HEK293T (cell line): Measurements from ENCODE around the gene CNTRL.

ENCODE experiments used
- CTCF ChIA-PET: fragments of 350-600 bp; formaldehyde crosslinking; extraction: SDS; loops from one replicate; lab custom pipeline; 2021; ENCODE audit warnings: antibody characterized with exemption, inconsistent platforms; lab: Yijun Ruan, JAX
- POLR2A ChIA-PET: fragments of 350-600 bp; formaldehyde crosslinking; extraction: SDS; loops from one replicate; lab custom pipeline; 2020; ENCODE audit warnings: antibody characterized with exemption, inconsistent platforms; lab: Yijun Ruan, JAX
- DNase-seq: peaks from one replicate; pipeline ENCODE4 v3.0.0; 2012; ENCODE audit warnings: mixed read lengths; ENCODE audit errors: extremely low spot score
- ARNT ChIP-seq: fragments of 450-650 bp; IDR thresholded peaks from 2 replicates; pipeline ENCODE4 v1.6.1; 2017; ENCODE audit warnings: mild to moderate bottlenecking
- BHLHE40 ChIP-seq: fragments of 450-650 bp; IDR thresholded peaks from 2 replicates; pipeline ENCODE4 v1.6.1; 2016; ENCODE audit warnings: mild to moderate bottlenecking, moderate library complexity, borderline replicate concordance
- CTBP1 ChIP-seq: fragments of 450-650 bp; IDR thresholded peaks from 2 replicates; pipeline ENCODE4 v1.6.1; 2016; ENCODE audit warnings: borderline replicate concordance
- ELF4 ChIP-seq: fragments of 450-650 bp; IDR thresholded peaks from 2 replicates; pipeline ENCODE4 v1.6.1; 2017; ENCODE audit warnings: antibody characterized with exemption
- FOXA1 ChIP-seq: fragments of 450-650 bp; IDR thresholded peaks from 2 replicates; pipeline ENCODE4 v1.6.1; 2016; ENCODE audit warnings: mild to moderate bottlenecking
- FOXK2 ChIP-seq: fragments of 450-650 bp; IDR thresholded peaks from 2 replicates; pipeline ENCODE4 v1.6.1; 2016; ENCODE audit warnings: mild to moderate bottlenecking
- FOXM1 ChIP-seq: fragments of 450-650 bp; IDR thresholded peaks from 2 replicates; pipeline ENCODE4 v1.6.1; 2017; ENCODE audit warnings: mild to moderate bottlenecking, borderline replicate concordance
- HDGF ChIP-seq: fragments of 450-650 bp; IDR thresholded peaks from 2 replicates; pipeline ENCODE4 v1.6.1; 2017; ENCODE audit warnings: antibody characterized with exemption, borderline replicate concordance
- L3MBTL2 ChIP-seq: fragments of 450-650 bp; conservative IDR thresholded peaks from 2 replicates; pipeline ENCODE4 v1.6.1; 2016; ENCODE audit warnings: mild to moderate bottlenecking
- LEF1 ChIP-seq: fragments of 450-650 bp; IDR thresholded peaks from 2 replicates; pipeline ENCODE4 v1.6.1; 2017; ENCODE audit warnings: mild to moderate bottlenecking, borderline replicate concordance
- NFRKB ChIP-seq: fragments of 450-650 bp; IDR thresholded peaks from 2 replicates; pipeline ENCODE4 v1.6.1; 2016; ENCODE audit warnings: mild to moderate bottlenecking, moderate library complexity
- SP1 ChIP-seq: fragments of 450-650 bp; IDR thresholded peaks from 2 replicates; pipeline ENCODE4 v1.6.1; 2017
- SUZ12 ChIP-seq: fragments of 450-650 bp; IDR thresholded peaks from 2 replicates; pipeline ENCODE4 v1.6.1; 2016; ENCODE audit warnings: mild to moderate bottlenecking
- TARDBP ChIP-seq: fragments of 450-650 bp; IDR thresholded peaks from 2 replicates; pipeline ENCODE4 v1.6.1; 2016
- ZNF384 ChIP-seq: fragments of 450-650 bp; IDR thresholded peaks from 2 replicates; pipeline ENCODE4 v1.6.1; 2016
- TF ChIP-seq, protein P1 (sequence below): fragments of 450-650 bp; IDR thresholded peaks from 2 replicates; pipeline ENCODE4 v1.6.1; 2016

CNTRL gene

DNA sequence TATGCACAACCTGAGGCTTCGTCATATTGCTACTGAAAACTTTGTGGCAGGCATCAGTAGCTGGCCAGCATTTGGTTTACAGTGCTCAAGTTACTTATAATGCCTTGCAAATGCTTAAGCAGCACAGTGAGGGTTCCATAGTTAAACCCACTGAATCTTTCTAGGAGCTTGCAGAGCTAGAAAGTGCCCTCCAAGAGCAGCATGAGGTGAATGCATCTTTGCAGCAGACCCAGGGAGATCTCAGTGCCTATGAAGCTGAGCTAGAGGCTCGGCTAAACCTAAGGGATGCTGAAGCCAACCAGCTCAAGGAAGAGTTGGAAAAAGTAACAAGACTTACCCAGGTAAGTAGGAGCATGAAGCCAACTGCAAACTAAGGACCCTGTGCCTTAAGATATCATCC lies 60.9 kb downstream of the CNTRL start:
- DNase-seq, result no peak
- ChIA-PET CTCF (interaction anchor here (0.7 kb wide), 1 partner anchor 205 kb away, joined by 3 read pairs; no protein-coding TSS in a partner anchor), POLR2A (interaction anchor here (0.6 to 1.1 kb wide), 2 partner anchors 14 to 47 kb away, joined by 4 to 5 read pairs; no protein-coding TSS in a partner anchor)
- TF ChIP-seq, protein P1, sequence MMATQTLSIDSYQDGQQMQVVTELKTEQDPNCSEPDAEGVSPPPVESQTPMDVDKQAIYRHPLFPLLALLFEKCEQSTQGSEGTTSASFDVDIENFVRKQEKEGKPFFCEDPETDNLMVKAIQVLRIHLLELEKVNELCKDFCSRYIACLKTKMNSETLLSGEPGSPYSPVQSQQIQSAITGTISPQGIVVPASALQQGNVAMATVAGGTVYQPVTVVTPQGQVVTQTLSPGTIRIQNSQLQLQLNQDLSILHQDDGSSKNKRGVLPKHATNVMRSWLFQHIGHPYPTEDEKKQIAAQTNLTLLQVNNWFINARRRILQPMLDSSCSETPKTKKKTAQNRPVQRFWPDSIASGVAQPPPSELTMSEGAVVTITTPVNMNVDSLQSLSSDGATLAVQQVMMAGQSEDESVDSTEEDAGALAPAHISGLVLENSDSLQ, result no peak
- no peak for TF ChIP-seq SP1
- TF ChIP-seq BHLHE40, result no peak
- no peak for TF ChIP-seq FOXA1
- TF ChIP-seq HDGF, result no peak
- TF ChIP-seq ZNF384, result no peak
- no peak for TF ChIP-seq NFRKB
- TF ChIP-seq ELF4, result no peak

DNA sequence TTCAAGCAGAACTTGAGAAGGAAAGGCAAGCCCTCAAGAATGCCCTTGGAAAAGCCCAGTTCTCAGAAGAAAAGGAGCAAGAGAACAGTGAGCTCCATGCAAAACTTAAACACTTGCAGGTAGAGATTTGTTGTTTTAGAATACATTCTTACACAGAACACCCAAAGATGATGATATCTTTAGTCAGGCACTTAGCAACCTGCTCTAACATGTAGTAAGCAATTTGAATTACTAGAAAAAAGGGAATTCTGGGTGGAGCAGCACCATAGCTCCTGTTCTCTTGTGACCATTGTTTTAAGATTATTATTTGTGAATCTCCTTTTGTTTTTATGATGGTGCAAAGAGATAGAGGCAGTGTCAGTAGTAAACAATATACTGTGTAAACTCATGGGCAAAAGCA lies 63.8 kb downstream of the CNTRL start:
- CTCF ChIA-PET, result no interaction called here
- no peak for TF ChIP-seq HDGF
- TF ChIP-seq BHLHE40, result no peak
- TF ChIP-seq, protein P1, result no peak
- TF ChIP-seq FOXK2, result no peak
- DNase-seq, result no peak
- POLR2A ChIA-PET, result no interaction called here

DNA sequence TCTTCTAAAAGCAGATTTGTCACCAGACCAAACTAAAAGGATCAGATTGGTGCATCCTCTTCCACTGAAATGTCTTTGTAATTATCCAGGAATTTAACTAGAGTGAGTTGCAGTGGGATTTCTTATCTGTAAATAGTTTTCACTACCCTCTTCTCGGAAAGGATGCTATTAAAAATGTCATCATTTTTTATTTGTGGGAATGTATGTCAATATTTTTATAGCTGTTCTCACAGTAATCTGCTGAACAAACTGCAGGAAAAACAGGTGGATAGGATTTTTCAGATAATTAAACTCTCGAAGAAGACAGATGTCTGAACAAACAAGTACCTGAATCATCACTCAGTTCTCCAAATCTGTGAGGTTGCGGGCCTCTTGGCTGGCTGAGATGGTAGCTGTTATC lies 64.2 kb downstream of the CNTRL start:
- CTCF ChIA-PET, result no interaction called here
- POLR2A ChIA-PET, result no interaction called here
- TF ChIP-seq ZNF384 (no peak), FOXK2 (no peak), CTBP1 (no peak), L3MBTL2 (no peak), BHLHE40 (no peak), LEF1 (no peak), HDGF (no peak), SUZ12 (no peak), ARNT (no peak), NFRKB (no peak), ELF4 (no peak), FOXM1 (no peak), FOXA1 (no peak), SP1 (no peak), TARDBP (no peak)
- TF ChIP-seq, protein P1, result no peak
- DNase-seq, result no peak

DNA sequence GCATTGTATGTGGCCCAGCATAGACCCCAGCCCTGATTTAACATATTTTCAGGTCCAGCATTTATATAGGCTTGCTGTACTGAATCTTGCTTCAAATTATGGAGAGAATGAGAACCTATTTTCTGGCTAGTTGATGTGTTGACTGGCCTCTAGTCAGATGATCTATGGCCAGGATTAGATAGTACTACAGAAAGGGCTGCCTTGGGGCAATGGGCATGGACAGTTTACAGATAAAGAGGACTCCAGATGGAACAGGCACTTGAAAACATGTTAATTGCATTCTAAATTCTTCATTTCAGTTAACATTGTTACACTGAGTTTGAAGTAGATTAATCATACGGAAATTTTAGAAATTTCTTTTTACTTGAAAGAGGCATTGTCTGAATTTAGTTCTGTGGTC lies 65.4 kb downstream of the CNTRL start:
- ChIA-PET POLR2A (no interaction called here), CTCF (interaction anchor here (0.6 kb wide), 1 partner anchor 581 kb away, joined by 10 read pairs; no protein-coding TSS in a partner anchor)
- TF ChIP-seq BHLHE40, result no peak
- TF ChIP-seq LEF1, result no peak
- no peak for TF ChIP-seq HDGF
- no peak for TF ChIP-seq L3MBTL2
- no peak for TF ChIP-seq CTBP1
- no peak for TF ChIP-seq ARNT
- no peak for TF ChIP-seq NFRKB
- TF ChIP-seq, protein P1, result no peak
- TF ChIP-seq SUZ12, result no peak
- no peak for TF ChIP-seq FOXK2
- TF ChIP-seq FOXM1, result no peak
- no peak for TF ChIP-seq SP1
- no peak for TF ChIP-seq TARDBP
- no peak for TF ChIP-seq FOXA1
- no peak for TF ChIP-seq ELF4
- no peak for TF ChIP-seq ZNF384
- DNase-seq, result no peak

DNA sequence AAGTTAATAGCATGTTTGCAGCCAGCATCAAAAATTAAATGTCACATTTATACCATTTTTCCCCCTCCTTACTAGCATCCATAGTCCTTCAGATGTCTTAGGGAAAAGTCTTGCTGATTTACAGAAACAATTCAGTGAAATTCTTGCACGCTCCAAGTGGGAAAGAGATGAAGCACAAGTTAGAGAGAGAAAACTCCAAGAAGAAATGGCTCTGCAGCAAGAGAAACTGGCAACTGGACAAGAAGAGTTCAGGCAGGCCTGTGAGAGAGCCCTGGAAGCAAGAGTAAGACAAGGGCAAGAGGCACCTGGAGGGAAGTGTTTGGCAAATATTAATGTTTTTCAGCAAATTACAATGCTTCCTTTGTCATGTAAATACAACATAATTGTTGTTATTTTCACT lies 66.6 kb downstream of the CNTRL start:
- no peak for DNase-seq
- ChIA-PET CTCF (no interaction called here), POLR2A (no interaction called here)
- TF ChIP-seq FOXM1 (no peak), L3MBTL2 (no peak), ARNT (no peak), SUZ12 (no peak)

DNA sequence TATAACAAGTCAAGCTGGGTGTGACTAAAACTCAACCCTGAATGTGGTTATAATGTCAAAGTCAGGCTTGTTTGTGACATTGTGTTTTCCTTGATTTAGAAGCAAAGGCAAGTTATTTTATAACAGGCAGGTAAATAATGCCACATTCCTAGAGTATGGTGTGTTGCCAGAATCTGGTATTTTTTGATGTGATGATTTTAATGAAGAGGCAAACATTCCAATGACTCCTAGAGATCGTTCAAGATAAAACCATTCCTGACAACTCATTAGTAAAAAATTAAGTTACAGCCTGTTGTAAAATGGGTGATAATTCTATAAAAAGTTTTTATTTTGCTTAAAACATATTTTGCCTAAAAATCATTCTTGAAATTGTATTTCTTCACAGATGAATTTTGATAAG lies 67.0 kb downstream of the CNTRL start:
- ChIA-PET POLR2A (no interaction called here), CTCF (no interaction called here)
- DNase-seq, result no peak
- TF ChIP-seq SUZ12 (no peak), ELF4 (no peak), ZNF384 (no peak), CTBP1 (no peak), NFRKB (no peak), L3MBTL2 (no peak), FOXK2 (no peak), HDGF (no peak), BHLHE40 (no peak), FOXA1 (no peak), SP1 (no peak), FOXM1 (no peak), LEF1 (no peak), TARDBP (no peak), ARNT (no peak)
- TF ChIP-seq, protein P1, result no peak
